K562 (cell line): ENCODE measurements around the gene LIMK1. TPM values are rescaled to one million over a fixed set of nuclear protein-coding genes. Genes with fewer than 3 reads are reported as not detected.
A peak's percentile ranks its signal among the peaks of the same experiment; 100 is the strongest.

ENCODE experiments used
- ARID3B ChIP-seq: fragments of 250-450 bp; sonication (Bioruptor Pico); IDR thresholded peaks from 2 replicates; pipeline ENCODE4 v1.4.0; 2020; ENCODE audit warnings: borderline replicate concordance
- CREB3L1 ChIP-seq: fragments of 450-650 bp; IDR thresholded peaks from 2 replicates; pipeline ENCODE4 v1.6.1; 2014; ENCODE audit warnings: low read depth, mild to moderate bottlenecking, moderate library complexity, borderline replicate concordance
- DEAF1 ChIP-seq: fragments of 450-650 bp; formaldehyde crosslinking; IDR thresholded peaks from 2 replicates; pipeline ENCODE4 v1.4.0; 2020; ENCODE audit warnings: mild to moderate bottlenecking, moderate library complexity
- GMEB1 ChIP-seq: fragments of 250-450 bp; sonication (Bioruptor Pico); IDR thresholded peaks from 2 replicates; pipeline ENCODE4 v1.4.0; 2020; ENCODE audit warnings: mild to moderate bottlenecking
- HDAC6 ChIP-seq: IDR thresholded peaks from 2 replicates; pipeline ENCODE4 v1.6.1; 2012; ENCODE audit warnings: low read depth, mild to moderate bottlenecking, control low read depth, inconsistent platforms, low read length, moderate library complexity
- KDM2B ChIP-seq: fragments of 250-450 bp; sonication (Bioruptor Pico); IDR thresholded peaks from 2 replicates; pipeline ENCODE4 v1.8.0; 2021; ENCODE audit warnings: mild to moderate bottlenecking, moderate library complexity
- NCOR1 ChIP-seq: fragments of 450-650 bp; IDR thresholded peaks from 2 replicates; pipeline ENCODE4 v1.6.1; 2016; ENCODE audit warnings: mild to moderate bottlenecking, moderate library complexity
- NFXL1 ChIP-seq: fragments of 450-650 bp; formaldehyde crosslinking; IDR thresholded peaks from 2 replicates; pipeline ENCODE4 v1.4.0; 2021; ENCODE audit warnings: mild to moderate bottlenecking
- NR2C2 ChIP-seq, 2 experiments: fragments of 200-800 bp in 1 of 2; sonication (Bioruptor generic) in 1 of 2; sonication (generic) in 1 of 2; formaldehyde crosslinking in 1 of 2; IDR thresholded peaks; 2 replicates each; pipeline versions ENCODE4 v1.6.1 to v1.8.0; 2016 to 2022; ENCODE audit warnings: mild to moderate bottlenecking in 1 of 2, missing compliant biosample characterization in 1 of 2, missing genetic modification characterization in 1 of 2, missing genetic modification reagents in 1 of 2
- PCBP2 ChIP-seq: fragments of 200-400 bp; formaldehyde crosslinking; IDR thresholded peaks from 2 replicates; pipeline ENCODE4 v1.6.1; 2018; ENCODE audit warnings: low read length, low read depth, mild to moderate bottlenecking, moderate library complexity; ENCODE audit not compliant: poor library complexity, severe bottlenecking
- PYGO2 ChIP-seq: fragments of 450-650 bp; IDR thresholded peaks from 2 replicates; pipeline ENCODE4 v1.6.1; 2016; ENCODE audit warnings: mild to moderate bottlenecking, missing genetic modification characterization, moderate library complexity, missing compliant biosample characterization
- SIRT6 ChIP-seq: IDR thresholded peaks from one replicate; pipeline ENCODE4 v1.6.1; 2012; ENCODE audit warnings: low read depth, mild to moderate bottlenecking, control low read depth, inconsistent platforms, low read length, moderate library complexity
- THRAP3 ChIP-seq: fragments of 450-650 bp; IDR thresholded peaks from 2 replicates; pipeline ENCODE4 v1.6.1; 2016; ENCODE audit warnings: mild to moderate bottlenecking, inconsistent platforms, borderline replicate concordance
- UBTF ChIP-seq, 2 experiments: IDR thresholded peaks; 2 replicates each; pipeline ENCODE4 v1.6.1; 2012; ENCODE audit warnings: improper control_type of control experiment in 2 of 2, low read depth in 2 of 2, low read length in 2 of 2, borderline replicate concordance in 1 of 2
- ZNF280B ChIP-seq: fragments of 250-450 bp; sonication (Bioruptor Pico); IDR thresholded peaks from 2 replicates; pipeline ENCODE4 v1.5.1; 2021; ENCODE audit warnings: mild to moderate bottlenecking
- ZNF75A ChIP-seq: fragments of 450-650 bp; formaldehyde crosslinking; IDR thresholded peaks from 2 replicates; pipeline ENCODE4 v1.4.0; 2020; ENCODE audit warnings: mild to moderate bottlenecking
- polyA plus RNA-seq, 8 experiments: library from polyadenylated mRNA; depleted of rRNA in 4 of 8; stranded (reverse) in 5 of 8; unstranded in 3 of 8; fragments of >200 nt; fragmentation: Nextera tagmentation in 2 of 8; fragmentation: Illumina TruSeq in 1 of 8; extraction: Ambion mirVana in 2 of 8; extraction: Trizol in 1 of 8; gene quantifications; 2 replicates each; pipeline versions ENCODE4 v1.2.1 to v1.2.3, GENCODE V29; 2011 to 2014; ENCODE audit warnings: inconsistent platforms in 1 of 8, missing spikeins in 1 of 8
- total RNA-seq, 7 experiments: library from RNA; depleted of rRNA in 6 of 7; stranded (reverse); fragments of >200 nt in 6 of 7; fragmentation: Illumina TruSeq in 2 of 7; extraction: Trizol in 2 of 7; gene quantifications; 2 replicates each; pipeline versions ENCODE4 v1.2.1 to v1.2.3, GENCODE V29; 2011 to 2021; ENCODE audit warnings: low replicate concordance in 1 of 7

The LIMK1 gene
- total and polyA plus RNA-seq, 9 of the 15 experiments (the other 6 are each of a cell fraction or from before 2014, with no cell fraction given), result 0.14 to 30.0 (median 15.9) TPM

GRCh38 chr7:74134117-74134620 lies 50.6 kb downstream of the LIMK1 start (continued):
- TF ChIP-seq NR2C2 (CRISPR knock-in tag; IDR thresholded peaks at IDR 0.05) (no peak), NR2C2 (tag; IDR thresholded peaks at IDR 0.05) (no peak), GMEB1 (CRISPR knock-in tag) (no peak), HDAC6 (no peak), ZNF75A (CRISPR knock-in tag) (no peak), KDM2B (CRISPR knock-in tag) (no peak), NFXL1 (no peak), ZNF280B (CRISPR knock-in tag) (no peak), THRAP3 (no peak), CREB3L1 (peak; percentile 84), ARID3B (CRISPR knock-in tag) (no peak), UBTF (IDR thresholded peaks at IDR 0.05; ENCODE audit: borderline replicate concordance in 1 of 2, low read depth in 2 of 2, low read length in 2 of 2) (no peak), NCOR1 (no peak), PCBP2 (no peak), SIRT6 (no peak), PYGO2 (tag) (no peak), DEAF1 (no peak)
